Natural killer cell (primary cell): ENCODE measurements around the gene RFC3. TPM values are rescaled to one million over a fixed set of nuclear protein-coding genes. Genes with fewer than 3 reads are reported as not detected.

Experiments used
- ATAC-seq, 3 donors: fragments of 150-1000 bp in 2 of 3; fragments of 200-7000 bp in 1 of 3; cut with Tn5 transposase; 1 replicate in 1 of 3; 2 replicates in 2 of 3; pipeline ENCODE4 v1.10.0; 2021; ENCODE audit warnings: mild to moderate bottlenecking in 2 of 3, moderate library complexity in 2 of 3
- DNase-seq, 2 donors: peaks; one replicate each; pipeline versions ENCODE4 v3.0.0 to v3.0.0-alpha.2; 2013 to 2021; ENCODE audit warnings: mixed read lengths in 1 of 2
- H3K27ac ChIP-seq: one replicate; pipeline ENCODE4 v1.5.1; 2013; ENCODE audit warnings: mild to moderate bottlenecking, low read length
- H3K27me3 ChIP-seq: one replicate; pipeline ENCODE4 v1.6.1; 2013; ENCODE audit warnings: low read length; ENCODE audit not compliant: control insufficient read depth, insufficient read depth
- H3K36me3 ChIP-seq: one replicate; pipeline ENCODE4 v1.6.1; 2013; ENCODE audit warnings: low read length; ENCODE audit not compliant: control insufficient read depth, insufficient read depth
- H3K4me1 ChIP-seq: one replicate; pipeline ENCODE4 v1.6.1; 2013; ENCODE audit warnings: low read length; ENCODE audit not compliant: control insufficient read depth, insufficient read depth
- H3K4me3 ChIP-seq: one replicate; pipeline ENCODE4 v1.5.1; 2013; ENCODE audit warnings: low read length
- H3K9me3 ChIP-seq: one replicate; pipeline ENCODE4 v1.6.1; 2013; ENCODE audit warnings: low read length; ENCODE audit not compliant: control insufficient read depth, insufficient read depth
- H3K27ac Mint-ChIP-seq, 2 donors: one replicate each; pipeline ENCODE4 v1.8.0; 2022; ENCODE audit warnings: mild to moderate bottlenecking in 2 of 2, mixed read lengths in 2 of 2, moderate library complexity in 1 of 2
- H3K27me3 Mint-ChIP-seq, 2 donors: one replicate each; pipeline ENCODE4 v1.8.0; 2022; ENCODE audit warnings: low read depth in 2 of 2, mixed read lengths in 2 of 2
- H3K36me3 Mint-ChIP-seq: one replicate; pipeline ENCODE4 v1.8.0; 2022; ENCODE audit warnings: mixed read lengths
- H3K4me1 Mint-ChIP-seq, 2 donors: one replicate each; pipeline ENCODE4 v1.8.0; 2022; ENCODE audit warnings: mixed read lengths in 2 of 2
- H3K4me3 Mint-ChIP-seq: one replicate; pipeline ENCODE4 v1.8.0; 2022; ENCODE audit warnings: mild to moderate bottlenecking, moderate library complexity, mixed read lengths
- H3K9me3 Mint-ChIP-seq, 2 donors: one replicate each; pipeline ENCODE4 v1.8.0; 2022; ENCODE audit warnings: mixed read lengths in 2 of 2
- CTCF ChIP-seq: fragments of 200-600 bp; IDR thresholded peaks from one replicate; pipeline ENCODE4 v1.8.0; 2022; ENCODE audit warnings: antibody characterized with exemption
- WGBS: methylation state at CpG from one replicate; pipeline ENCODE4 v1.1.7; 2013; ENCODE audit warnings: missing lambda C conversion rate; ENCODE audit not compliant: insufficient coverage; 5-methylcytosine and 5-hydroxymethylcytosine counted together
- intact Hi-C: fragments of 100-400 bp; cut with micrococcal nuclease; formaldehyde crosslinking; loops from one replicate; pipeline ENCODE4 v1.14.2; 2022
- total RNA-seq, 4 donors: library from RNA; stranded (reverse); fragments of 120-200 nt in 1 of 4; gene quantifications; one replicate each; pipeline versions ENCODE4 v1.2.3 to v1.2.4, GENCODE V29; 2013 to 2022

Gene RFC3
- total RNA-seq, 3 donors from 2014 or later (not counting 1 experiment from before 2014, with no cell fraction given) = 5.5 to 7.0 (median 6.8) TPM

- Mint-ChIP-seq H3K9me3 (no peaks in the 10 kb centered on the region), H3K27me3 (peaks cover 11 to 14% of the 10 kb centered on the region in 2 donors), H3K4me3 (peak overlapping the region; percentile 95), H3K4me1 (peaks cover 14 to 19% of the 10 kb centered on the region in 2 donors), H3K27ac (peak overlapping the region; percentile 93 to 94), H3K36me3 (no peaks in the 10 kb centered on the region)
- WGBS = 37% methylated on average over 4 of the region's 5 CpGs
- H3K36me3 ChIP-seq = no peaks in the 10 kb centered on the region
- no peak for TF ChIP-seq CTCF
- ATAC-seq (no peak), DNase-seq (no peak)
- peaks cover 9% of the 10 kb centered on the region for H3K4me1 ChIP-seq
- intact Hi-C loops = no loop called here
- H3K4me3 ChIP-seq = peak overlapping the region; percentile 81
- no peaks in the 10 kb centered on the region for H3K27me3 ChIP-seq
- peak overlapping the region; percentile 44 for H3K27ac ChIP-seq
- H3K9me3 ChIP-seq = no peaks in the 10 kb centered on the region
Measured at GRCh38 chr13:33817513-33817900, 442 bp upstream of the RFC3 start.

DNA sequence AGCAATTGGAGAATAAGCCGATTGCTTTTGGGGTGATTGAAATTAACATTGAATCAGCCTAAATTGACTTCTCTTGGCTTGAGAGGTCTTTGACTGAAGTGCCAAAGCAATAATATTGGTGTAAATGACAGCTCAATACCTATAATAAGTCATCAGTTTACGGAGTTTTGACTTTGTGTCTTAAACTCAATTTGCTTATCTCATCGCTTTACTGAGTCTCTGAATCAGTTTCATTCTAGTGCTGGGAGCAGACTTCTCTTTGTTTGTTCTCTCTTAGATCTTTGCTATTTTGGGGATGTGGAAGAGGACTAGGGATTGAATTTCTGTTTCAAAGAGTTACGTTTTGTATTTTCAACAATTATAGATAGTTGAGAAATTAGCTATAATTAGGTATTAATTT lies 7.1 kb downstream of the RFC3 start:
- peaks cover 5% of the 10 kb centered on the region for H3K36me3 Mint-ChIP-seq
- DNase-seq (no peak), ATAC-seq (no peak)
- Histone ChIP-seq H3K27me3 (no peaks in the 10 kb centered on the region), H3K4me1 (no peaks in the 10 kb centered on the region), H3K36me3 (peaks cover 15% of the 10 kb centered on the region), H3K4me3 (no peak overlapping the region), H3K27ac (no peak overlapping the region), H3K9me3 (no peaks in the 10 kb centered on the region)
- H3K4me3 Mint-ChIP-seq = no peak overlapping the region
- no peaks in the 10 kb centered on the region for H3K27me3 Mint-ChIP-seq
- no peaks in the 10 kb centered on the region for H3K4me1 Mint-ChIP-seq
- H3K27ac Mint-ChIP-seq = no peak overlapping the region
- H3K9me3 Mint-ChIP-seq = no peaks in the 10 kb centered on the region
- 100% methylated on average over 4 of the region's 4 CpGs for WGBS
- intact Hi-C loops = no loop called here
- no peak for TF ChIP-seq CTCF

GRCh38 chr13:33827139-33827538 lies 9.2 kb downstream of the RFC3 start:
- Mint-ChIP-seq H3K9me3 (no peaks in the 10 kb centered on the region), H3K27me3 (no peaks in the 10 kb centered on the region), H3K36me3 (peaks cover 7% of the 10 kb centered on the region), H3K27ac (no peak overlapping the region), H3K4me3 (no peak overlapping the region), H3K4me1 (no peaks in the 10 kb centered on the region)
- ATAC-seq (no peak), DNase-seq (no peak)
- intact Hi-C loops = no loop called here
- Histone ChIP-seq H3K9me3 (no peaks in the 10 kb centered on the region), H3K27ac (no peak overlapping the region), H3K4me3 (no peak overlapping the region), H3K4me1 (no peaks in the 10 kb centered on the region), H3K36me3 (peaks cover 31% of the 10 kb centered on the region), H3K27me3 (no peaks in the 10 kb centered on the region)
- no peak for TF ChIP-seq CTCF
- 93% methylated on average over 1 of the region's 2 CpGs for WGBS

DNA sequence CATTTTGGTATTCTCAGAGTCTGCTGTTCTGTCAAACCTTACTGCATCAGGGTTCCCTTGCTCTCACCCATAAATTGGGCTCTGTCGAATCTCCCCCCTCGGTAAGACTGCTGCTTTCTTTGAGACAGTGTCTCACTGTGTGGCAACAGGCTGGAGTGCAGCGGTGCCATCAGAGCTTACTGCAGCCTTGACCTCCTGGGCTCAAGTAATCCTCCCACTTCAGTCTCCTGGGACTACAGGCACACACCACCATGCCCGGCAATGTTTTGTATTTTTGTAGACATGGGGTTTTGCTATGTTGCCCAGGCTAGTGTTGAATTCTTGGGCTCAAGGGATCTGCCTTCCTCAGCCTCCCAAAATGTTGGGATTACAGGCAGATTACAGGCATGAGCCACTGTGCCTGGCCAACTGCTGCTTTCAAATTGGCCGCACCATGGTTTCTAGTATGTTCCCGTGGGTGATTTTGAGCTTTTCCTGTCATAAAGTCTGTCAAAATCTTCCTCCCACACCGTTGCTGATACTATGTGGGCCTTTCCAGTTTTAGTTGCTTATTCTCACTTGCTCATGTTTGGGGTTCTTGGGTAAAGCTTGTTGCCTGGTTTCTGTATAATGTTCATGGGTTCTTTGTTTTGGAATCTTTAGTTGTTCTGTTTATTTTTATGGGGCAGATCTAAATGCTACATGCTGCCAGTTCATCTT lies 10.6 kb downstream of the RFC3 start:
- TF ChIP-seq CTCF = no peak
- intact Hi-C loops = no loop called here
- H3K4me3 Mint-ChIP-seq = no peak overlapping the region
- ATAC-seq (no peak), DNase-seq (no peak)
- H3K4me1 Mint-ChIP-seq = no peaks in the 10 kb centered on the region
- H3K36me3 ChIP-seq = peaks cover 37% of the 10 kb centered on the region
- WGBS = 93% methylated on average over 7 of the region's 7 CpGs
- H3K27me3 Mint-ChIP-seq = no peaks in the 10 kb centered on the region
- no peaks in the 10 kb centered on the region for H3K27me3 ChIP-seq
- H3K4me3 ChIP-seq = no peak overlapping the region
- no peak overlapping the region for H3K27ac ChIP-seq
- H3K9me3 ChIP-seq = no peaks in the 10 kb centered on the region
- no peaks in the 10 kb centered on the region for H3K9me3 Mint-ChIP-seq
- no peak overlapping the region for H3K27ac Mint-ChIP-seq
- peaks cover 7% of the 10 kb centered on the region for H3K36me3 Mint-ChIP-seq
- no peaks in the 10 kb centered on the region for H3K4me1 ChIP-seq
